ENCODE measurements around the gene GRIN2A.

The GRIN2A gene

DNA sequence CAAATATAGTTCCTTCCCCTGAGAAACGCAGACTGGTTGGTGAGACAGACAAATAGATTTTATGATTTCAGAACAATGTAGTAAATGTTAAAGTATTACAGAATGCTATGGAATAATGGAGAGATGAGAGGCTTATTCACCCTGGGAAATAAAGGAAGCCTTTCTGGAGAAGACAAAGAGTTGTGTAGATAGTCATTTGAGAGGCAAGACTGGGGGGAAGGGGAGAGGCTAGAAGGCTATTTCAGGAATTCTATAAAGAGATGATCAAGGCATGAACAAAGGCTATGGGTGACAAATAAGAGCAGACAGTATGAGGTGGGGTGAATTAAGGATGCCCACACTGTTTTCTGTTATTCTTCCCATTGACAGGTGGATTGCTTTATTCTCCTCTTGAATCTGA lies 211.4 kb downstream of the GRIN2A start:
- Histone ChIP-seq H3K4me3 (no peak overlapping the region), H3K9ac (ENCODE audit: insufficient read length) (no peak overlapping the region), H3K36me3 (ENCODE audit: insufficient read depth, low read length) (no peaks in the 10 kb centered on the region), H3K27ac (no peak overlapping the region), H3K9me3 (ENCODE audit: low read depth, low read length) (no peaks in the 10 kb centered on the region)
- no peak for DNase-seq (ENCODE audit: low read depth, low spot score)
- TF ChIP-seq FOXP2 (optimal IDR thresholded peaks at IDR 0.05; ENCODE audit: control extremely low read depth, extremely low read length, insufficient read depth) (no peak), POLR2AphosphoS5 (IDR thresholded peaks at IDR 0.05; ENCODE audit: borderline replicate concordance, low read depth, low read length) (no peak), EZH2 (IDR thresholded peaks at IDR 0.05) (no peak)

DNA sequence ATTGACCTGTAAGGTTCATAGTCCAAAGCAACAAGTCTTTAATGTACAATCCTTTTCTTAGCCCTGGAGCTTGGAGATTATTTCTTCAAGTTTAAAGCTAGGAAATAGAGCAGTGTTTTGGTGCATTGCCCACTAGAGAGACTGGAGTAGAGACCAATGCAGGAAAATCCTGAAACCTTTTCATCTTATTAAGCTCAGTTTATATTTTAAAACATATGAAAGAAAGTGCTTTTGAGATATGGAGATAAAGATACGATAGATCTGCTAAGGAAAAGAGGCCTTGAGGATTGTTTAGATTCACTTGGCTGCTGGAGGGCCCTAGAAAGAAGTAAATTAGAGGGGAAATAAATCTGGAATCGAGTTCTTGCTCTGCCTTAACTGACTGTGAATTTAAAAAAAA lies 212.0 kb downstream of the GRIN2A start:
- H3K27ac ChIP-seq, result no peak overlapping the region
- H3K36me3 ChIP-seq (ENCODE audit: insufficient read depth, low read length), result no peaks in the 10 kb centered on the region
- H3K9ac ChIP-seq (ENCODE audit: insufficient read length), result no peak overlapping the region
- no peak for DNase-seq (ENCODE audit: low read depth, low spot score)
- H3K9me3 ChIP-seq (ENCODE audit: low read depth, low read length), result no peaks in the 10 kb centered on the region
- H3K4me3 ChIP-seq, result no peak overlapping the region
- no peak for TF ChIP-seq POLR2AphosphoS5 (IDR thresholded peaks at IDR 0.05; ENCODE audit: borderline replicate concordance, low read depth, low read length)
- TF ChIP-seq FOXP2 (optimal IDR thresholded peaks at IDR 0.05; ENCODE audit: control extremely low read depth, extremely low read length, insufficient read depth), result no peak
- TF ChIP-seq EZH2 (IDR thresholded peaks at IDR 0.05), result no peak

DNA sequence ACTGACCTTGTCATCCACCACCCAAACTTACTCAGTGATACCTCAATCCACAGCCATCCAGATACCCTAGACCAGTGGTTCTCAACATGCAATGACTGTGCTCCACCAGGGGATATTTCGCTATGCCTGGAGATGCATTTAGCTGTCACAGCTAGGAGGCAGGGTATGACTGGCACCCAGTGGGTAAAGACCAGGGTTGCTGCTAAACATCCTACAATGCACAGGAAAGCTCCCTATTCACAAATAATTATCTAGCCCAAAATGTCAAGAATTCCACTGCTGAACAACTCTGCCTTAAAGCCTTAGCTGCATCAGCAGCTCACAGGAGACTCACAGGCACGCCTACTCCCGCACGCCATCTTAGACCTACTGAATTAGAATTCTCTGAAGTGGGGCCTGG lies 212.6 kb downstream of the GRIN2A start:
- no peaks in the 10 kb centered on the region for H3K9me3 ChIP-seq (ENCODE audit: low read depth, low read length)
- H3K4me3 ChIP-seq, result no peak overlapping the region
- no peaks in the 10 kb centered on the region for H3K36me3 ChIP-seq (ENCODE audit: insufficient read depth, low read length)
- TF ChIP-seq EZH2 (IDR thresholded peaks at IDR 0.05) (no peak), POLR2AphosphoS5 (IDR thresholded peaks at IDR 0.05; ENCODE audit: borderline replicate concordance, low read depth, low read length) (no peak), FOXP2 (optimal IDR thresholded peaks at IDR 0.05; ENCODE audit: control extremely low read depth, extremely low read length, insufficient read depth) (no peak)
- DNase-seq (ENCODE audit: low read depth, low spot score), result no peak
- H3K27ac ChIP-seq, result no peak overlapping the region
- no peak overlapping the region for H3K9ac ChIP-seq (ENCODE audit: insufficient read length)

DNA sequence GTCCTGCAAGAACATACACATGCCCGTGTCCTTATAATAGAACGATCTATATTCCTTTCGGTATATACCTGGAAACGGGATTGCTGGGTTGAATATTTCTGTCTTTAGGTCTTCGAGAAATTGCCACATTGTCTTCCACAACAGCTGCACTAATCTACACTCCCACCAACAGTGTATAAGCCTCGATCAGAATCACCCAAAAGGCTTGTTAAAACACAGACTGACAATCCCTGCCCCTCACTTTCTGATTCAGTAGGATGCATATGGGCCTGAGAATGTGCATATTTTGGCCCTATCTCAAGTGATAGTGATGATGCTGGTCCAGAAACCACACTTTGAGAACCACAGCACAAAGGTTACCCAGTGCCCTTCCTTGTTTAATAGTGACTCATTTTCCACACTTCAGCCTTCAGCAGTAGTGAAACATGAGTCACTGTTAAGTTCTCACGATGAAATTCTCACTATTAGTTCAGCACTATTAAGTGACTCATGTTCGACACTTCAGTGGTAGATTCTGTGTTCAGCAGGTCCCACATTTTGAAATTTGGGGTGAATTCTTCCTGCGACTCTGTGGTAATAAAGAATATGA lies 215.6 kb downstream of the GRIN2A start:
- H3K36me3 ChIP-seq (ENCODE audit: insufficient read depth, low read length), result no peaks in the 10 kb centered on the region
- TF ChIP-seq EZH2 (IDR thresholded peaks at IDR 0.05) (no peak), FOXP2 (optimal IDR thresholded peaks at IDR 0.05; ENCODE audit: control extremely low read depth, extremely low read length, insufficient read depth) (no peak), POLR2AphosphoS5 (IDR thresholded peaks at IDR 0.05; ENCODE audit: borderline replicate concordance, low read depth, low read length) (no peak)
- no peak for DNase-seq (ENCODE audit: low read depth, low spot score)
- H3K9ac ChIP-seq (ENCODE audit: insufficient read length), result no peak overlapping the region
- no peaks in the 10 kb centered on the region for H3K9me3 ChIP-seq (ENCODE audit: low read depth, low read length)
- H3K27ac ChIP-seq, result no peak overlapping the region
- no peak overlapping the region for H3K4me3 ChIP-seq

DNA sequence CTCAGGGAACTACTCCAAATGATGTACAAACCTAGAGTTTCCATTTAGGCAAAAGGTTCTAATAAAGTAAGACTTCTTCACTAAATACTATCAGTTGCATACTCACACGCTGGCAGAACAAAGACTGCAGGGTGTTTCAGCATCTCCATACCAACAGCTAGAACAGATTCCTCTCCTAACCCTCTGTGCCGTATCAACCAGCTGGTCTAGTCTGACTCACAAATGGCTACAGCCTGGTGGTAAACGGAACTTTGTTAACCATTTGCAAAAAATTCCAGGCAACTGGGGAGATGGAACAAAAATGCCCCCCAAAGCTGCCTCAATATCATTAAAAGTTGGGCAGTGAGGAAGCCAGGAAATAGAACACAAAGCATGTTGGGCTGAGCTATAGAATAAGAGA lies 217.1 kb downstream of the GRIN2A start:
- H3K4me3 ChIP-seq, result no peak overlapping the region
- H3K9me3 ChIP-seq (ENCODE audit: low read depth, low read length), result no peaks in the 10 kb centered on the region
- DNase-seq (ENCODE audit: low read depth, low spot score), result no peak
- H3K36me3 ChIP-seq (ENCODE audit: insufficient read depth, low read length), result no peaks in the 10 kb centered on the region
- H3K9ac ChIP-seq (ENCODE audit: insufficient read length), result no peak overlapping the region
- TF ChIP-seq POLR2AphosphoS5 (IDR thresholded peaks at IDR 0.05; ENCODE audit: borderline replicate concordance, low read depth, low read length) (no peak), FOXP2 (optimal IDR thresholded peaks at IDR 0.05; ENCODE audit: control extremely low read depth, extremely low read length, insufficient read depth) (no peak), EZH2 (IDR thresholded peaks at IDR 0.05) (no peak)
- no peak overlapping the region for H3K27ac ChIP-seq

DNA sequence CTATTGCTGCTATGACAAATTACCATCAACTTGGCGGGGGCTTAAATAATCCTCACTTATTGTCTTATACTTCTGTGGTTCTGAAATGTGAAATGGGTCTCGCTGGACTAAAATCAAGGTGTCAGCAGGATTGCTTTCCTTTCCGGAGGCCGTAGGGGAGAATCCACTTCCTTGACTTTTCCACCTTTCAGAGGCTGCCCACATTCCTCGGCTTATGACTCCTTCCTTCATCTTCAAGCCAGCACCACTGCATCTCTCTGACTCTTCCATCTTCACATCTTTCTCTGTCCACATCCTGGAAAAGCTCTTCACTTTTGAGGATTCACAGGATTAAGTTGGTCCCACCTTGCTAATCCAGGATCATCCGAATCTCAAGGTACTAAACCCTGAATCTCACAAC lies 217.8 kb downstream of the GRIN2A start:
- H3K27ac ChIP-seq, result no peak overlapping the region
- no peak for DNase-seq (ENCODE audit: low read depth, low spot score)
- no peak overlapping the region for H3K4me3 ChIP-seq
- H3K36me3 ChIP-seq (ENCODE audit: insufficient read depth, low read length), result no peaks in the 10 kb centered on the region
- no peaks in the 10 kb centered on the region for H3K9me3 ChIP-seq (ENCODE audit: low read depth, low read length)
- no peak overlapping the region for H3K9ac ChIP-seq (ENCODE audit: insufficient read length)
- TF ChIP-seq EZH2 (IDR thresholded peaks at IDR 0.05), result no peak
- TF ChIP-seq POLR2AphosphoS5 (IDR thresholded peaks at IDR 0.05; ENCODE audit: borderline replicate concordance, low read depth, low read length), result no peak
- TF ChIP-seq FOXP2 (optimal IDR thresholded peaks at IDR 0.05; ENCODE audit: control extremely low read depth, extremely low read length, insufficient read depth), result no peak

- Histone ChIP-seq H3K36me3 (ENCODE audit: insufficient read depth, low read length) (no peaks in the 10 kb centered on the region), H3K9me3 (ENCODE audit: low read depth, low read length) (no peaks in the 10 kb centered on the region), H3K27ac (no peak overlapping the region), H3K9ac (ENCODE audit: insufficient read length) (no peak overlapping the region), H3K4me3 (no peak overlapping the region)
- TF ChIP-seq POLR2AphosphoS5 (IDR thresholded peaks at IDR 0.05; ENCODE audit: borderline replicate concordance, low read depth, low read length), result no peak
- TF ChIP-seq EZH2 (IDR thresholded peaks at IDR 0.05), result no peak
- TF ChIP-seq FOXP2 (optimal IDR thresholded peaks at IDR 0.05; ENCODE audit: control extremely low read depth, extremely low read length, insufficient read depth), result no peak
- DNase-seq (ENCODE audit: low read depth, low spot score), result no peak
These were observed 224.8 kb downstream of the GRIN2A start for GRCh38 chr16:9957433-9957832.

DNA sequence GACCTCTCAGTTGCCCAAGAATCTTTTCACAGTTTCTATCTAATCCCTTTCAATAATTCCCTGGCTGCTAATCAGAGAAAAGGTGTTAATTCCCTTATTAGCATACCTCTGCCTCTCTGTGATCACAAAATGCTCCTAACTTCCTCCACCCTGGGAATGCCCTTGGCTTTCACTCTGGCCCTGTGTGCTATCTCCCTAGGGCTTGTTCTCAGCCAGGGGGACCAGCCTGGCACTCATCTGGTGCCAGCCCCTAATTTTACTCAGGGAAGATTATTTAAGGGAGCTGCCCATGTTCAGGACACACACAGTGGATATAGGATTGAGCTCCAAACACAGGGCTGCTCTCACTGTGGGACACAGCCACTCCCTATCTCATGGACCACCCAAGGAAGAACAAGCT lies 225.2 kb downstream of the GRIN2A start:
- H3K4me3 ChIP-seq, result no peak overlapping the region
- DNase-seq (ENCODE audit: low read depth, low spot score), result no peak
- no peaks in the 10 kb centered on the region for H3K9me3 ChIP-seq (ENCODE audit: low read depth, low read length)
- H3K36me3 ChIP-seq (ENCODE audit: insufficient read depth, low read length), result no peaks in the 10 kb centered on the region
- H3K27ac ChIP-seq, result no peak overlapping the region
- TF ChIP-seq EZH2 (IDR thresholded peaks at IDR 0.05) (no peak), FOXP2 (optimal IDR thresholded peaks at IDR 0.05; ENCODE audit: control extremely low read depth, extremely low read length, insufficient read depth) (no peak), POLR2AphosphoS5 (IDR thresholded peaks at IDR 0.05; ENCODE audit: borderline replicate concordance, low read depth, low read length) (no peak)
- H3K9ac ChIP-seq (ENCODE audit: insufficient read length), result no peak overlapping the region

GRCh38 chr16:9955677-9956076 lies 226.6 kb downstream of the GRIN2A start:
- Histone ChIP-seq H3K9me3 (ENCODE audit: low read depth, low read length) (no peaks in the 10 kb centered on the region), H3K4me3 (no peak overlapping the region), H3K9ac (ENCODE audit: insufficient read length) (no peak overlapping the region), H3K36me3 (ENCODE audit: insufficient read depth, low read length) (no peaks in the 10 kb centered on the region), H3K27ac (no peak overlapping the region)
- DNase-seq (ENCODE audit: low read depth, low spot score), result no peak
- TF ChIP-seq FOXP2 (optimal IDR thresholded peaks at IDR 0.05; ENCODE audit: control extremely low read depth, extremely low read length, insufficient read depth) (no peak), EZH2 (IDR thresholded peaks at IDR 0.05) (no peak), POLR2AphosphoS5 (IDR thresholded peaks at IDR 0.05; ENCODE audit: borderline replicate concordance, low read depth, low read length) (no peak)

Measured in SK-N-MC (cell line).